GM18508 (cell line): ENCODE results near the gene GPRIN1.

Source experiments
- ATAC-seq: cut with Tn5 transposase; IDR thresholded peaks from one replicate; pipeline ENCODE4 v1.9.1; 2021; ENCODE audit warnings: moderate number of reproducible peaks; ENCODE audit not compliant: insufficient read depth, unreplicated experiment

The GPRIN1 gene

DNA sequence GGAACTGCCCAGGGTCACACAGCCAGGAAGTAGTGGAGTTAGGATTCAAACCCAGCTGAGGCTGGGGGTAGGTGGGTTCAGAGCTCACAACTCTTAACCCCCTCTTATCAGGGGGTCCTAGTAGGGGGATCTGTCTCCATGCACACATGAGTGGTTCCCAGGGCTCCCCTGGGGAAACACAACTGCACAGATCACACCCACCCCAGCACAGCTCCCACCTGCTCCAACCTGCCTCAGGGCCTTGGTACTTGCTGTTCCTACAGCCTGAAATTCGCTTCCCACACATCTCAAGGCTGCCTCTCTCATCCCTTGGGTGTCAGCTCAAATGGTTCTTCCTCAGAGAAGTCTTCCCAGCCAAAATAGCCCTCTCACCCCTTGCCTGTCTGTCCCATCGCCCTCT lies 15.6 kb upstream of the GPRIN1 start:
- no peak for ATAC-seq

GRCh38 chr5:176624938-176625337 lies 15.0 kb upstream of the GPRIN1 start:
- ATAC-seq, result no peak

DNA sequence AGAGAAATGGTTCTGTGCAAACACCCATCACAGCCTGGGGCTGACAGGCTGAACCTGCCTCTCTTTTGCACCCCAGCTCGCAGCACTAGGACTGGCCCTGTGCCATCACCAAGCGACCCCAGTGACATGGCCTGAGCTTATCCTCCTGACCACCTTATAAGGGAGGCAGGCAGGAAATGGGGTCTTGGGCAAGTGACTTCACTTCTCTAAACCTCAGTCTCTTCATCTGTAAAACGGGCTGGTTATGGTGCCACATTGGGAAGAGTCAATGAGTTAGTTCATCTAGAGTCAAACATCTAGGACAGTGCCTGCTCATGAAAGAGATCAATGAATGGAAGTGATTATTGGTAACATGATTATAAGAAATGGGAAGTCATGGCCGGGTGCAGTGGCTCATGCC lies 14.2 kb upstream of the GPRIN1 start:
- ATAC-seq, result no peak

- ATAC-seq, result no peak
These were observed 11.7 kb upstream of the GPRIN1 start for GRCh38 chr5:176621661-176622079.

- ATAC-seq, result no peak
These were observed 10.5 kb upstream of the GPRIN1 start for GRCh38 chr5:176620333-176620981.

GRCh38 chr5:176619569-176620332 lies 9.8 kb upstream of the GPRIN1 start:
- no peak for ATAC-seq

DNA sequence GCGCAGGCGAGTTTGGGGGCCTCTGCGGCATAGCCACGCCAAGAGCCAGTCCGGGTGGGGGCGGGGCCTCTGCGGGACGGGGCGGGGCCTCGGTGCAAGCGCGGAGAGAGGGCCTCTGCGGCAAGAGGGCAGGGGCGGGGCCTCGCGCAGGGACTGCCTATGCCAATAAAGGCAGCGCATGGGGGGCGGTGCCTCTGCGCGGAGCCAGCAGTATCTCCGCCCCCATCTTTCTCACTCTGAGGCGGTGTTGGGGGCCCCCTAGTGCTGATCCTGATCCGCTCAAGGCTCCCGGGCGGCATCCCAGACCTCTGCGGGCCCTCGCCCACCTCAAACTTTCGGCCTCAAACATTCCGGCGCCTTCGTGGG lies 9.2 kb upstream of the GPRIN1 start:
- ATAC-seq, result no peak

DNA sequence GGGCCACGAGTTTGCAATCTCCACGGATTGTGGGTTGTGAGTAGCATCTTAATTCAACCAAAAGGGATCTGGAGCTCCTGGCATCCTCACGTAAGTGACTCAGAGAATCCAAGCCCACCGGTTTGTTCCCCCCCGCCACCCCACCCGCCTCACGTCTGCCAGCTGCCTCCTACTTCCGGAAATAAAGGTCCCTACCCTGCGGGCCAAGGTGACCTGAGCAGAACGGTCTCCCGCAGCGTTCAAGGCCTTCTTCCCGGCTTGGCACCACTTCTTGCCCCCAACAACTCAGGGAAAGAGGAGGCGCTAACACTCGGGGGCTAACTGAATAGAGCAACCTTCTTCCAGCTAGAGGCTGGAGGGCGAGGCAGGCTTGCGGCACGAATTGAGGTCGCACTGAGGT lies 8.8 kb upstream of the GPRIN1 start:
- no peak for ATAC-seq

DNA sequence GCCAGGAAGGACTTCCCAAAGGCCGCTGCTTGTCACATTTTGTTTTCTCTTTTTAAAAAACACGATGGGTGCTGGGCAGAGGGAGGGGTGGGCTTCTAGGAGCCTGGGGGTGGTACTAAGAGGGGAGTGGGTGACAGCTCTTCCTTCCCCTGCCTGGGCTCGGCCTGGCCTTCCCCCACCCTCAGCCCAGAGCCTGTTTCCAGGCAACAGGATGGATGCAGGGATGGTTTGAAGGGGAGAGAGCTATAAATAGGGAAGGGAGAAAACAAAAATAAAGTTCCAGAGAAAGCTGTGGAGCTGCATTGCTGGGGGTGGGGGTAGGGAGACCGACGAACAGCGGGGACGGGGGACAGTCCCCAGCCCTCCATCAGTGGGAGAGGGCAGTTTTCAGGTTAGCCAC lies 6.6 kb upstream of the GPRIN1 start:
- ATAC-seq, result no peak

DNA sequence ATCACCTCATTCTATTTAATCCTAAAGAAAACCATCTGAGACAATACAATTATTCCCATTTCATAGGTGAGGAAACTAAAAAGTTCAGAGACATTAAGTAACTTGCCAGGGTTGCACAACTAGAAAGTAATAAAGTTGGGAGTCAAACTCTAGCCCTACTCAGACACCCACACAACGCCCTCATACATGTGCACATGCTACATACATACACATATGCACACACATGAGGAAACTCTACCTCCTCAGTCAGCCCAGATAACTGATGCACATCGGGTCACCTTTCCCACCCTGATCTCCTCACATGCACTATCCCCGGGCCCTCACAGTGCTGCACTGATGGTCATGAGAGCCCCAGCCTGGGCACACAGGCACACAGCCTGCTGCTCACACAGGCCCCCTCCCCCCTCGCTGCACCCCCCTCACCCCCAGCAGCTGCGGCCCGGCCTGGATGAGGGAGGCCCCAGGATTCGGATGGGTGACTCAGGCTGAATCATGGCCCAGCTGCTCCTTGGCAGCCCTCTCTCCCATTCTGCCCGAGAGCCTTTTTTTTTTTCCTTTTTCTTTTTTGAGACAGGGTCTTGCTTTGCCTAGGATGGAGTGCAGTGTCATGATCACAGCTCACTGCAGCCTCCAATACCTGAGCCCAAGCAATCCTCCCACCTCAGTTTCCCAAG lies 5.0 kb upstream of the GPRIN1 start:
- no peak for ATAC-seq

- no peak for ATAC-seq
These were observed 2.9 kb upstream of the GPRIN1 start for GRCh38 chr5:176612855-176613254.

DNA sequence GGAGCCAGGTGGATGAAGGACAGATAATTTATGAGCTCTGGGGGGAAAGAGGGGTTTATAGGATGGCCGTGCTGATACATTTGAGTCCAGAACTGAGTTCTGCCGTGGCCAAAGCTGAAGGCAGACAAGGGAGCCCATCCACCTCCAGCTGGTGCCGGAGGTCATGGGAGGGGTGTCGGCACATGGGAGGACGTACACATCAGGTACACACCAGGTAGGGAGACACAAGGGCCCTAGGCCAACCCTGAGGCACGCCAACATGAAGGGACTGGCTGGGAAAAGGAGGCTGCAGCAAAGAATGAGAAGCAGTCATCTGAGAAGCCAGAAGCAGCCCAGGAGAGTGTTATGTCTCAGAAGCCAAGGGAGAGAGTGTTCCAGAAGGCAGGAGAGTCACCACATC lies 2.1 kb upstream of the GPRIN1 start:
- no peak for ATAC-seq

DNA sequence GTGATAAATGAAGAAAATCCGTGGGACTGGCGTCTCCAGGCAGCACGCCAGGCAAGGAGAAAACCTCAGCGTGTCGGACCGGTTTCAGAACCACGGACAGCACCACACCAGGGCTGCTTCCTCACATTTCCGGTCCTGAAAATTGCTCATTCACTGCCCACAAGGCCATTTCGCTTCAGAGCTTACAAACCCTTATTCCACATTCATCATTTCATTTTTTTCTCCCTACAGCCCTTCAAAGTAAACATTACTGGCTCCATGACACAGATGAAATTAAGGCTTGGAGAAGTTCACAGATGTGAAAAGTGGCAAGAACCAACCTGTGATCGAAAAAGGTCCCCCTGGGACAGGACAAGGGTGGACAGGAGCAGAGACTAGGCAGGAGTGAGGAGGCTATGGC lies 1.5 kb upstream of the GPRIN1 start:
- ATAC-seq, result no peak

GRCh38 chr5:176610435-176610773 lies 448 bp upstream of the GPRIN1 start:
- ATAC-seq, result no peak

DNA sequence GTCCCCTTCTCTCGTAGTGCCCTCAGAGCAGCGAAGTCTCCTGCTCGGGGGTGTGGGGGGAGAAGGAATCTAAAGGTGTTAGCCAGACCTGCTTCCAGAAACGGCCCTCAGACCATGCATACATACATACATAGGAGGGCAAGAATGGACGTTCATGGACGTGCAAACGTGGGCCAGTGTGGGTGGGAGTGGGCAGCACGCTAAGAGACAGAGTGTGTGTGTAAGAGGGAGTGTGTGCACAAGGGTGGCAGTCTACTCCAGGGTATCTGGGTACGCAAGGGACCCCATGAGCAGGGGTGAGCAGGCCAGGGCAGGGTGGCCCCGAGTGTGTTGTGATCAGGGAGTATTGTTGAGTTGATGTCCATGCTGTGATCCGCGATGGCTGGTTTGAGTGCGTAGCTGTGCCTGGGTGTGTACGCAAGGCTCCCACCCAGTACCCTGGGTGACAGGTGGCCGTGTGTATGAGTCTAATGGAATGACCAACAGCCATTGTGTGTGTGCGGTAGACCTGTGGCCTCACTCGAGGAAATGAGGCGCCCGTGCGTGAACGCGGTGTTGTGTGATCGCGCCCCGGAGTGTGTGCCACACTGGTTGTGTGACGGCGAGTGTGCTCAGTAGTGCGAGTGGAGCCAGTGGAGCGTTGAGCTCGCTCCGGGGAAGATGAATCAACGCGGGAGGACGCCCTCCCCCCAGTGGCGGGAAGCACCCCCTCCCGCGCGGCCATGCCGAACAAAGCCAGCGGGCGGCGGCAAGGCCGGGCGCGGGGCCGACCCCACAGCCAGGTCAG lies 826 bp downstream of the GPRIN1 start:
- ATAC-seq, result no peak

- ATAC-seq, result no peak
These were observed 1.7 kb downstream of the GPRIN1 start for GRCh38 chr5:176608142-176608705.

DNA sequence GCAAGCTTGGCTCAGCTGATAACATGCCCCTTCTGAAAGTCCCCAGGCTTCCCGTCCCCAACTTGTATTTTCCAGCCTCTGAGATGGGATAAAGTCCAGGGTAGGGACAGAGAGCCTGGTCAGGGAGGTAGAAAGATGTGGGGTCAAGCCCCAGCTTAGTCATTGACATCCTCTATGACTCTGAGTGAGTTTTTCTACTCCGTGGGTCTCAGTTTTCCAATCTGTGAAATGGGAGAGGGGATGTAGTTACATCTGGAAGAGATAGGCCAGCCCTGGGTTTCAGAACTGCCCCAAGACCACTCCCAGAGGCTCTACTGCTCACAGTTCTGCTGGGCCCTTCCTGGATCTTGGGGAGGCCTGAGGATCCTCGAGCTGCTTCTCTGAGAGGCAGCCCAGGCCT lies 3.1 kb downstream of the GPRIN1 start:
- no peak for ATAC-seq

DNA sequence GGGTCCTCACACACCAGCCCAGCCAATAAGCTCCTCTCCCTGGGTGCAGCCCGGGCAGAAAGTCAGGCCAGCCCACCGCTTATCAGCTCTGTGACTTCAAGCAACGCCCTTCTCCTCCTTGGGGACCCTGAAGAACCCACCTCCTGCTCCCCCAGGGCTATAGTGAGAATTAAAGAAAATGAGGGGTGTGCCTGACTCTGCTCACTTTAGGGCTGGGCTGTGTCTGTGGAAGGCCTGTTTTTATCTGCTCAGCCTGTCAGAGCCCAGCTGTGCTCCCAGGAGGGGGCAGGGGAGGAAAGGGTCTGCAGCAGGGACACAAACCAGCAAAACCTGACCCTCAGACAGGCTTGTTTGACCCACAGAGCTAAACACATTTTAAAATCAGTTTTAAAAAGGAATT lies 3.9 kb downstream of the GPRIN1 start:
- no peak for ATAC-seq

DNA sequence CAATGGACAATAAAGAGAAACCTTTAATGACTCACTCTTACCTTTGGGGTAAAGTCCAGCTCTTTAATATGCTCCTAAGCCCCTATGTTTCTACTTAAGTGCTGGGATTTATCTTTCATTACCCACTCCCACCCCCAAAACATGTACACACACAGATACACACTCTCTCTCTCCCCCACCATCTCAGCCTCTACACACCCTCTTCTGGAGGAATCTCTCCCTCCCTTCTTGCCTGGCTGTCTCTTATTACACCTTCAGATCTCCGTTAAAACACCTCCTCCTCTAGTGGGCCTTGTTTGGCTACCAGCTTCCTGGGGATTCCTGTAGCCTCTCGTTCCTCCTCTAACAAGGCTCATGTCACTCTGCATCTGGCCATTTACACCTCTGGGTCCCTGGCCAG lies 6.9 kb downstream of the GPRIN1 start:
- ATAC-seq, result no peak

DNA sequence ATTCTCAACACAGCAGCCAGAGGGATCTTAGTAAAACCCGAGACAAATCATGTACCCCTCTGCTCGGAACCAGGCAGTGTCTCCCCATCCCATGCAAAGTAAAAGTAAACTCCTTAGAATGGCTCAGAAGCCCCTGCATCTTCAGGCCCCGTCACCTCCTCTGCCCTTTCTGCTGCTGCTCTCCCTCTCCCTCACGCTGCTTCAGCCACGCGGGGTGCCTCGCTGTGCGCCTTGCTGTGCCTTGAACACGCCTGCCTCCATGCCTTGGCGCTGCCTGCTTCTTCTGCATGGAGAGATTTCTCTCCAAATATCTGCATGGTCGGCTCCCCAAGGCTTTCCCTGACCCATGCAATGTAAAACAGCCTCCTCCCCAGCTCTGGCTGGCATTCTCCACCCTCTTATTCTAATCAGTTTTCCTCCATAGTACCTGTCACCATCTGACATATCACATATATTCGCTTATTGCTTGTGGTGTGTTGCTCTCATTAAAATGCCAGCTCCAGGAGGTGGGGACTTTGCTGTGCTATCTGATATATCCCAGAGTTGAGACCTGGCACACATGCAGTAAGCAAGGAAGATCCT lies 8.0 kb downstream of the GPRIN1 start:
- no peak for ATAC-seq
